ENCODE measurements around the gene TRNAU1AP. TPM values are rescaled to one million over a fixed set of nuclear protein-coding genes. Genes with fewer than 3 reads are reported as not detected.
"Not testable (repeated sequence)": the region's sequence is repeated elsewhere in the genome, so short reads cannot be mapped to it uniquely, and the experiment has no call there.

TRNAU1AP gene
- 10 to 100 TPM; 43.1 to 44.3 TPM for total RNA-seq

- Mint-ChIP-seq H3K9me3 (no peaks in the 10 kb centered on the region), H3K4me3 (peak within 1 kb of the TSS; percentile 93), H3K36me3 (no peaks in the 10 kb centered on the region), H3K4me1 (ENCODE audit: low read depth in 2 of 2) (peaks cover 15% of the 10 kb centered on the region in 2 donors), H3K27me3 (no peaks in the 10 kb centered on the region), H3K27ac (peak within 1 kb of the TSS; percentile 88 to 95)
- peak; percentile 96 to 97 for ATAC-seq
- DNase-seq (ENCODE audit: low spot score), result peak; percentile 97
Observed at GRCh38 chr1:28552758-28553663, at the start of gene TRNAU1AP. TRNAU1AP (plus strand) TSS chr1:28553085; CDS start chr1:28553111, 26 bp downstream.

GRCh38 chr1:28503117-28503516 lies 49.8 kb upstream of the TRNAU1AP start:
- ATAC-seq, result no peak
- Mint-ChIP-seq H3K9me3 (no peaks in the 10 kb centered on the region), H3K27me3 (no peaks in the 10 kb centered on the region), H3K36me3 (peaks cover 17% of the 10 kb centered on the region), H3K27ac (no peak overlapping the region), H3K4me3 (no peak overlapping the region), H3K4me1 (ENCODE audit: low read depth in 2 of 2) (peaks cover 16 to 19% of the 10 kb centered on the region in 2 donors)
- DNase-seq (ENCODE audit: low spot score), result no peak

- H3K4me3 Mint-ChIP-seq, result peak within 1 kb of the TSS; percentile 93
- peaks cover 42% of the 10 kb centered on the region for H3K36me3 Mint-ChIP-seq
- H3K9me3 Mint-ChIP-seq, result no peaks in the 10 kb centered on the region
- peak; percentile 97 for DNase-seq (ENCODE audit: low spot score)
- ATAC-seq, result peak; percentile 93
- no peaks in the 10 kb centered on the region for H3K27me3 Mint-ChIP-seq
- H3K27ac Mint-ChIP-seq, result peak within 1 kb of the TSS; percentile 94 to 97
- peaks cover 38 to 44% of the 10 kb centered on the region in 2 donors for H3K4me1 Mint-ChIP-seq (ENCODE audit: low read depth in 2 of 2)
Observed at GRCh38 chr1:28505406-28506187, 47.3 kb upstream of the TRNAU1AP start, which contains the start of gene RCC1. RCC1 (plus strand) TSS chr1:28506043; CDS start chr1:28529867, 23,824 bp downstream.

GRCh38 chr1:28506907-28507246 lies 46.0 kb upstream of the TRNAU1AP start:
- Mint-ChIP-seq H3K4me3 (peak overlapping the region; percentile 93), H3K4me1 (ENCODE audit: low read depth in 2 of 2) (peaks cover 43 to 50% of the 10 kb centered on the region in 2 donors), H3K36me3 (peaks cover 42% of the 10 kb centered on the region), H3K27ac (peak overlapping the region; percentile 94 to 97), H3K27me3 (no peaks in the 10 kb centered on the region), H3K9me3 (no peaks in the 10 kb centered on the region)
- DNase-seq (ENCODE audit: low spot score), result no peak
- no peak for ATAC-seq

GRCh38 chr1:28507247-28507645 lies 45.6 kb upstream of the TRNAU1AP start:
- Mint-ChIP-seq H3K27ac (peak overlapping the region; percentile 94 to 97), H3K36me3 (peaks cover 44% of the 10 kb centered on the region), H3K9me3 (no peaks in the 10 kb centered on the region), H3K4me1 (ENCODE audit: low read depth in 2 of 2) (peaks cover 47 to 54% of the 10 kb centered on the region in 2 donors), H3K4me3 (peak overlapping the region; percentile 93), H3K27me3 (no peaks in the 10 kb centered on the region)
- ATAC-seq (no peak), DNase-seq (ENCODE audit: low spot score) (no peak)

GRCh38 chr1:28507646-28508434 lies 45.0 kb upstream of the TRNAU1AP start:
- Mint-ChIP-seq H3K27ac (peak overlapping the region; percentile 94 to 97), H3K4me1 (ENCODE audit: low read depth in 2 of 2) (peaks cover 52 to 60% of the 10 kb centered on the region in 2 donors)
- ATAC-seq, result no peak

GRCh38 chr1:28508435-28508754 lies 44.5 kb upstream of the TRNAU1AP start:
- no peak for ATAC-seq
- H3K4me3 Mint-ChIP-seq, result peak overlapping the region; percentile 93
- no peak for DNase-seq (ENCODE audit: low spot score)
- H3K4me1 Mint-ChIP-seq (ENCODE audit: low read depth in 2 of 2), result peaks cover 52 to 60% of the 10 kb centered on the region in 2 donors
- H3K36me3 Mint-ChIP-seq, result peaks cover 51% of the 10 kb centered on the region
- peak overlapping the region; percentile 94 to 97 for H3K27ac Mint-ChIP-seq
- H3K9me3 Mint-ChIP-seq, result no peaks in the 10 kb centered on the region
- H3K27me3 Mint-ChIP-seq, result no peaks in the 10 kb centered on the region

More at GRCh38 chr1:28507646-28508434, 45.0 kb upstream of the TRNAU1AP start:
- Mint-ChIP-seq H3K9me3 (no peaks in the 10 kb centered on the region), H3K4me3 (peak overlapping the region; percentile 93), H3K27me3 (no peaks in the 10 kb centered on the region), H3K36me3 (peaks cover 50% of the 10 kb centered on the region)
- no peak for DNase-seq (ENCODE audit: low spot score)

- Mint-ChIP-seq H3K27me3 (no peaks in the 10 kb centered on the region), H3K4me3 (peak overlapping the region; percentile 93), H3K36me3 (peaks cover 51% of the 10 kb centered on the region), H3K4me1 (ENCODE audit: low read depth in 2 of 2) (peaks cover 52 to 60% of the 10 kb centered on the region in 2 donors), H3K9me3 (no peaks in the 10 kb centered on the region), H3K27ac (peak overlapping the region; percentile 94 to 97)
- DNase-seq (ENCODE audit: low spot score), result no peak
- no peak for ATAC-seq
Observed at GRCh38 chr1:28509705-28510272, 43.1 kb upstream of the TRNAU1AP start.

- Mint-ChIP-seq H3K4me1 (ENCODE audit: low read depth in 2 of 2) (peaks cover 51 to 57% of the 10 kb centered on the region in 2 donors), H3K36me3 (peaks cover 49% of the 10 kb centered on the region), H3K4me3 (peak overlapping the region; percentile 93), H3K27me3 (no peaks in the 10 kb centered on the region), H3K27ac (peak overlapping the region; percentile 94 to 97), H3K9me3 (no peaks in the 10 kb centered on the region)
- ATAC-seq, result peak in 1 of 2 donors; percentile 0
- no peak for DNase-seq (ENCODE audit: low spot score)
Observed at GRCh38 chr1:28510273-28510969, 42.5 kb upstream of the TRNAU1AP start.

GRCh38 chr1:28510970-28511440 lies 41.9 kb upstream of the TRNAU1AP start:
- H3K27ac Mint-ChIP-seq, result peak overlapping the region; percentile 94 to 97
- H3K4me3 Mint-ChIP-seq, result peak overlapping the region; percentile 93
- H3K4me1 Mint-ChIP-seq (ENCODE audit: low read depth in 2 of 2), result peaks cover 45 to 52% of the 10 kb centered on the region in 2 donors
- DNase-seq (ENCODE audit: low spot score) (no peak), ATAC-seq (peak in 1 of 2 donors; percentile 0)
- no peaks in the 10 kb centered on the region for H3K9me3 Mint-ChIP-seq
- H3K36me3 Mint-ChIP-seq, result peaks cover 44% of the 10 kb centered on the region
- no peaks in the 10 kb centered on the region for H3K27me3 Mint-ChIP-seq

- no peaks in the 10 kb centered on the region for H3K9me3 Mint-ChIP-seq
- peak overlapping the region; percentile 94 to 97 for H3K27ac Mint-ChIP-seq
- peak overlapping the region; percentile 79 for H3K4me3 Mint-ChIP-seq
- H3K27me3 Mint-ChIP-seq, result no peaks in the 10 kb centered on the region
- peaks cover 37% of the 10 kb centered on the region for H3K36me3 Mint-ChIP-seq
- no peak for ATAC-seq
- no peak for DNase-seq (ENCODE audit: low spot score)
- peaks cover 42 to 44% of the 10 kb centered on the region in 2 donors for H3K4me1 Mint-ChIP-seq (ENCODE audit: low read depth in 2 of 2)
Observed at GRCh38 chr1:28512058-28512611, 40.8 kb upstream of the TRNAU1AP start.

- not testable (repeated sequence) for H3K4me3 Mint-ChIP-seq; DNase-seq (ENCODE audit: low spot score); H3K27me3 Mint-ChIP-seq; ATAC-seq; H3K9me3 Mint-ChIP-seq
- peak overlapping the region; percentile 68 to 78 for H3K27ac Mint-ChIP-seq
- peaks cover 21% of the 10 kb centered on the region for H3K36me3 Mint-ChIP-seq
- H3K4me1 Mint-ChIP-seq (ENCODE audit: low read depth in 2 of 2), result peaks cover 42 to 43% of the 10 kb centered on the region in 2 donors
Observed at GRCh38 chr1:28514445-28514933, 38.4 kb upstream of the TRNAU1AP start.

Data from natural killer cell treated with Interleukin-12 subunit alpha and Interleukin-12 subunit beta and Interleukin-15 and Interleukin-18, amount 100 ng/mL, for 72 hours (primary cell).